Smooth muscle cell (in vitro differentiated cells): ENCODE data around the gene PLEKHH2. TPM values are rescaled to one million over a fixed set of nuclear protein-coding genes. Genes with fewer than 3 reads are reported as not detected.

Experiments
- DNase-seq: peaks from one replicate; lab custom pipeline; 2025; ENCODE audit not compliant: unreplicated experiment; lab: John Stamatoyannopoulos, UW
- H2AFZ ChIP-seq: fragments of 200-600 bp; sonication (generic); 2 replicates; pipeline ENCODE4 v1.6.0; 2016; ENCODE audit warnings: antibody characterized with exemption, low read depth, mild to moderate bottlenecking
- H3F3A ChIP-seq: fragments of 200-600 bp; sonication (generic); 2 replicates; pipeline ENCODE4 v1.6.0; 2017; ENCODE audit warnings: antibody characterized with exemption, low read depth
- H3K27ac ChIP-seq: fragments of 200-600 bp; sonication (generic); 2 replicates; pipeline ENCODE4 v1.5.1; 2016; ENCODE audit warnings: low read depth, mild to moderate bottlenecking
- H3K27me3 ChIP-seq: fragments of 200-600 bp; sonication (generic); 2 replicates; pipeline ENCODE4 v1.6.1; 2016; ENCODE audit warnings: low read depth, mild to moderate bottlenecking
- H3K36me3 ChIP-seq: fragments of 200-600 bp; sonication (generic); 2 replicates; pipeline ENCODE4 v1.5.1; 2016; ENCODE audit warnings: low read depth
- H3K4me1 ChIP-seq: fragments of 200-600 bp; sonication (generic); 2 replicates; pipeline ENCODE4 v1.5.1; 2016; ENCODE audit warnings: low read depth
- H3K4me2 ChIP-seq: fragments of 200-600 bp; sonication (generic); 2 replicates; pipeline ENCODE4 v1.6.0; 2016; ENCODE audit warnings: mild to moderate bottlenecking
- H3K4me3 ChIP-seq: fragments of 200-600 bp; sonication (generic); 2 replicates; pipeline ENCODE4 v1.5.1; 2016; ENCODE audit warnings: mild to moderate bottlenecking
- H3K79me2 ChIP-seq: fragments of 200-600 bp; sonication (generic); 2 replicates; pipeline ENCODE4 v1.6.0; 2016; ENCODE audit warnings: low read depth, mild to moderate bottlenecking
- H3K9ac ChIP-seq: fragments of 200-600 bp; sonication (generic); 2 replicates; pipeline ENCODE4 v1.6.0; 2016; ENCODE audit warnings: low read depth
- H3K9me3 ChIP-seq: fragments of 200-600 bp; sonication (generic); replicated peaks from 2 replicates; pipeline ENCODE4 v1.5.1; 2016; ENCODE audit warnings: low read depth
- H4K20me1 ChIP-seq: fragments of 200-600 bp; sonication (generic); 2 replicates; pipeline ENCODE4 v1.6.0; 2016; ENCODE audit warnings: low read depth
- WGBS: methylation state at CpG from one replicate; pipeline ENCODE4 v1.1.7; 2016; ENCODE audit warnings: low lambda C conversion rate; 5-methylcytosine and 5-hydroxymethylcytosine counted together
- polyA plus RNA-seq: library from polyadenylated mRNA; unstranded; fragments of >200 nt; fragmentation: Nextera tagmentation; extraction: Ambion mirVana; gene quantifications from 2 replicates; pipeline ENCODE4 v1.2.1, GENCODE V29; 2016
- total RNA-seq: library from RNA; depleted of rRNA; stranded (reverse); fragments of >200 nt; gene quantifications from 2 replicates; pipeline ENCODE4 v1.2.3, GENCODE V29; 2014
- TF ChIP-seq, protein P1 (sequence below): fragments of 200-600 bp; sonication (generic); IDR thresholded peaks from 2 replicates; pipeline ENCODE4 v1.5.1; 2017; ENCODE audit warnings: borderline replicate concordance, mild to moderate bottlenecking, antibody characterized with exemption; ENCODE audit not compliant: insufficient read depth, poor library complexity, severe bottlenecking

PLEKHH2 gene
- total and polyA plus RNA-seq, 2 experiments from 2014 or later = 0.69 to 2.1 TPM

GRCh38 chr2:43791035-43791765, 154.1 kb downstream of the PLEKHH2 start:
- Histone ChIP-seq H2AFZ (no peak overlapping the region), H3K4me1 (no peaks in the 10 kb centered on the region), H3K4me2 (no peak overlapping the region), H3K9me3 (no peaks in the 10 kb centered on the region), H3K27me3 (no peaks in the 10 kb centered on the region), H3K36me3 (peaks cover 5% of the 10 kb centered on the region), H3K9ac (no peak overlapping the region), H3F3A (no peaks in the 10 kb centered on the region), H3K4me3 (no peak overlapping the region), H3K27ac (no peak overlapping the region), H4K20me1 (no peaks in the 10 kb centered on the region), H3K79me2 (no peaks in the 10 kb centered on the region)
- TF ChIP-seq, protein P1, sequence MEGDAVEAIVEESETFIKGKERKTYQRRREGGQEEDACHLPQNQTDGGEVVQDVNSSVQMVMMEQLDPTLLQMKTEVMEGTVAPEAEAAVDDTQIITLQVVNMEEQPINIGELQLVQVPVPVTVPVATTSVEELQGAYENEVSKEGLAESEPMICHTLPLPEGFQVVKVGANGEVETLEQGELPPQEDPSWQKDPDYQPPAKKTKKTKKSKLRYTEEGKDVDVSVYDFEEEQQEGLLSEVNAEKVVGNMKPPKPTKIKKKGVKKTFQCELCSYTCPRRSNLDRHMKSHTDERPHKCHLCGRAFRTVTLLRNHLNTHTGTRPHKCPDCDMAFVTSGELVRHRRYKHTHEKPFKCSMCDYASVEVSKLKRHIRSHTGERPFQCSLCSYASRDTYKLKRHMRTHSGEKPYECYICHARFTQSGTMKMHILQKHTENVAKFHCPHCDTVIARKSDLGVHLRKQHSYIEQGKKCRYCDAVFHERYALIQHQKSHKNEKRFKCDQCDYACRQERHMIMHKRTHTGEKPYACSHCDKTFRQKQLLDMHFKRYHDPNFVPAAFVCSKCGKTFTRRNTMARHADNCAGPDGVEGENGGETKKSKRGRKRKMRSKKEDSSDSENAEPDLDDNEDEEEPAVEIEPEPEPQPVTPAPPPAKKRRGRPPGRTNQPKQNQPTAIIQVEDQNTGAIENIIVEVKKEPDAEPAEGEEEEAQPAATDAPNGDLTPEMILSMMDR = no peak
- no peak for DNase-seq
- 96% methylated on average over 2 of the region's 2 CpGs for WGBS

- DNase-seq = no peak
- TF ChIP-seq, protein P1 = no peak
- Histone ChIP-seq H4K20me1 (no peaks in the 10 kb centered on the region), H3K4me2 (no peak overlapping the region), H3F3A (no peaks in the 10 kb centered on the region), H3K4me1 (no peaks in the 10 kb centered on the region), H2AFZ (no peak overlapping the region), H3K79me2 (no peaks in the 10 kb centered on the region), H3K9me3 (no peaks in the 10 kb centered on the region), H3K27ac (no peak overlapping the region), H3K27me3 (no peaks in the 10 kb centered on the region), H3K9ac (no peak overlapping the region), H3K36me3 (peaks cover 5% of the 10 kb centered on the region), H3K4me3 (no peak overlapping the region)
- WGBS = 68% methylated on average over 3 of the region's 3 CpGs
Observed at GRCh38 chr2:43792653-43793052, 155.6 kb downstream of the PLEKHH2 start.

DNA sequence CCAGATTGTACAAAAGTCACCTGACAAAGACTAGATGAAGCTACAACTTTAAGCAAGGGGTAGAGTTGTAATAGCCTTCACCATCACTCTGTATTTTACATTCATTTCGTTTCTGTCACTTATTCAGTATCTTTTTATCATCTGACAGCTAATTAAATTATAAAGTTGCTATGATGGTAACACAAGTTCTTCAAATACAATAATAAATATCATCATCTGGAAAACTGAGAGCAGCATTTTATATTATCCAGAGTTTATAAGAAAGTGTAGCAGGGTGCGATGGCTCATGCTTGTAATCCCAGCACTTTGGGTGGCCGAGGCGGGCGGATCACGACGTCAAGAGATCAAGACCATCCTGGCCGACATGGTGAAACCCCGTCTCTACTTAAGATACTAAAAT, 157.9 kb downstream of the PLEKHH2 start:
- H3K4me3 ChIP-seq = no peak overlapping the region
- no peaks in the 10 kb centered on the region for H3K27me3 ChIP-seq
- no peak overlapping the region for H3K9ac ChIP-seq
- no peaks in the 10 kb centered on the region for H3F3A ChIP-seq
- TF ChIP-seq, protein P1 = no peak
- no peaks in the 10 kb centered on the region for H4K20me1 ChIP-seq
- 96% methylated on average over 9 of the region's 9 CpGs for WGBS
- no peaks in the 10 kb centered on the region for H3K79me2 ChIP-seq
- no peak for DNase-seq
- H3K9me3 ChIP-seq = no peaks in the 10 kb centered on the region
- no peak overlapping the region for H3K4me2 ChIP-seq
- H2AFZ ChIP-seq = no peak overlapping the region
- H3K36me3 ChIP-seq = peaks cover 5% of the 10 kb centered on the region
- H3K4me1 ChIP-seq = no peaks in the 10 kb centered on the region
- H3K27ac ChIP-seq = no peak overlapping the region

DNA sequence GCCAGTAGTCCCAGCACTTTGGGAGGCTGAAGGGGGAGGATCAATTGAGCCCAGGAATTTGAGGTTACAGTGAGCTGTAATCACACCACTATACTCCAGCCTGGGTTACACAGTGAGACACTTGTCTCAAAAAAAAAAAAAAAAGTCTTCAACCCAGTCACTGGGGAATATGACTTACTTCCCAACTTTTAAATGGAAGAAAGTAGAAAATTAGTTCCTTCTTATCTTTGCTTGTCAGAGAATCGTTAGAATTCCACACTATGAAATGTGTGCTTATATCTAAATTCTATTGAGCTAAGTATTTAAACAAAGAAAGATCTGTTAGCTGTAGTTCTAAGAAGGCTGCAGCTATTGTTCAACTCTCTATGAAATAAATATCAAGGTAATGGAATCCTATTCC, 159.1 kb downstream of the PLEKHH2 start:
- DNase-seq = no peak
- Histone ChIP-seq H3K27ac (no peak overlapping the region), H3K4me1 (no peaks in the 10 kb centered on the region), H3K36me3 (no peaks in the 10 kb centered on the region), H3K9ac (no peak overlapping the region), H2AFZ (no peak overlapping the region), H3F3A (no peaks in the 10 kb centered on the region), H3K4me3 (no peak overlapping the region), H3K79me2 (no peaks in the 10 kb centered on the region), H4K20me1 (no peaks in the 10 kb centered on the region), H3K9me3 (no peaks in the 10 kb centered on the region), H3K27me3 (no peaks in the 10 kb centered on the region), H3K4me2 (no peak overlapping the region)
- TF ChIP-seq, protein P1 = no peak
- 94% methylated on average over 1 of the region's 1 CpG for WGBS
